DLD1 (cell line): ENCODE data around the gene PDLIM7.

Experiments used
- in situ Hi-C: cut with HindIII; loops from 2 replicates; pipeline ENCODE4 v1.10.0; 2017; ENCODE audit warnings: low sequenced_read_pairs

The PDLIM7 gene

GRCh38 chr5:177446200-177447065, 51.0 kb downstream of the PDLIM7 start, which contains the start of gene PRR7:
Gene PRR7, plus strand, starts transcription at chr5:177446814. Its CDS starts 8,254 bp downstream, at chr5:177455068.
- in situ Hi-C loops = no loop called here

GRCh38 chr5:177445917-177446199, 51.5 kb downstream of the PDLIM7 start:
- in situ Hi-C loops = no loop called here

- in situ Hi-C loops = no loop called here
Measured at GRCh38 chr5:177445052-177445916, 52.1 kb downstream of the PDLIM7 start.

- in situ Hi-C loops = no loop called here
Measured at GRCh38 chr5:177444106-177445051, 53.0 kb downstream of the PDLIM7 start.

GRCh38 chr5:177443144-177443983, 54.0 kb downstream of the PDLIM7 start:
- in situ Hi-C loops = no loop called here

- in situ Hi-C loops = no loop called here
Measured at GRCh38 chr5:177442066-177442826, 55.2 kb downstream of the PDLIM7 start.

GRCh38 chr5:177440990-177441780, 56.2 kb downstream of the PDLIM7 start:
- in situ Hi-C loops = no loop called here

- in situ Hi-C loops = no loop called here
Measured at GRCh38 chr5:177440211-177440989, 57.0 kb downstream of the PDLIM7 start.

GRCh38 chr5:177439518-177440053, 57.8 kb downstream of the PDLIM7 start:
- in situ Hi-C loops = no loop called here

GRCh38 chr5:177438468-177438867, 58.9 kb downstream of the PDLIM7 start:
- in situ Hi-C loops = no loop called here

- in situ Hi-C loops = no loop called here
Measured at GRCh38 chr5:177437623-177438022, 59.8 kb downstream of the PDLIM7 start.

- in situ Hi-C loops = no loop called here
Measured at GRCh38 chr5:177435847-177436536, 61.4 kb downstream of the PDLIM7 start.

- in situ Hi-C loops = no loop called here
Measured at GRCh38 chr5:177434942-177435738, 62.3 kb downstream of the PDLIM7 start.

- in situ Hi-C loops = no loop called here
Measured at GRCh38 chr5:177434437-177434836, 63.0 kb downstream of the PDLIM7 start.

GRCh38 chr5:177433658-177434217, 63.7 kb downstream of the PDLIM7 start:
- in situ Hi-C loops = no loop called here
